ENCODE results near the gene TRMT61B. TPM values are rescaled to one million over a fixed set of nuclear protein-coding genes. Genes with fewer than 3 reads are reported as not detected.

TRMT61B gene
- total RNA-seq, 2 donors from 2014 or later: 19.9 to 22.4 TPM

- Mint-ChIP-seq H3K4me1 (peaks cover 30% of the 10 kb centered on the region), H3K27me3 (ENCODE audit: insufficient read depth) (peaks cover 2% of the 10 kb centered on the region), H3K27ac (peak within 1 kb of the TSS; percentile 90), H3K4me3 (peak within 1 kb of the TSS; percentile 90), H3K36me3 (ENCODE audit: low read depth) (no peaks in the 10 kb centered on the region), H3K9me3 (no peaks in the 10 kb centered on the region)
- no peak for TF ChIP-seq CTCF (conservative IDR thresholded peaks at IDR 0.05)
- H3K36me3 ChIP-seq (ENCODE audit: control insufficient read depth, insufficient read depth, low read length): no peaks in the 10 kb centered on the region
- peaks cover 33% of the 10 kb centered on the region for H3K27me3 ChIP-seq (ENCODE audit: control insufficient read depth, insufficient read depth, low read length, poor library complexity, severe bottlenecking)
- DNase-seq: peak; percentile 99
- peak within 1 kb of the TSS; percentile 97 for H3K4me3 ChIP-seq (ENCODE audit: low read length)
- H3K27ac ChIP-seq (ENCODE audit: low read depth, low read length): peak within 1 kb of the TSS; percentile 82
- no peaks in the 10 kb centered on the region for H3K9me3 ChIP-seq (ENCODE audit: control insufficient read depth, low read length)
- 0 to 1% methylated on average over 19 to 79 of the region's 79 CpGs for WGBS, 2 experiments (ENCODE audit: insufficient coverage in 1 of 2, insufficient read length in 1 of 2)
- H3K9ac ChIP-seq (ENCODE audit: extremely low read depth, low read length, poor library complexity, severe bottlenecking): peak within 1 kb of the TSS; percentile 89
- H3K4me1 ChIP-seq (ENCODE audit: control insufficient read depth, insufficient read depth, low read length): peaks cover 2% of the 10 kb centered on the region
These were observed 24.5 kb upstream of the TRMT61B start, which contains the start of gene WDR43 for GRCh38 chr2:28894470-28895188. WDR43 (plus strand) TSS chr2:28894667; CDS start chr2:28894699, 32 bp downstream.

GRCh38 chr2:28893488-28893887 lies 23.4 kb upstream of the TRMT61B start:
- H3K9me3 Mint-ChIP-seq: no peaks in the 10 kb centered on the region
- H3K36me3 Mint-ChIP-seq (ENCODE audit: low read depth): no peaks in the 10 kb centered on the region
- Histone ChIP-seq H3K27me3 (ENCODE audit: control insufficient read depth, insufficient read depth, low read length, poor library complexity, severe bottlenecking) (peaks cover 34% of the 10 kb centered on the region), H3K9ac (ENCODE audit: extremely low read depth, low read length, poor library complexity, severe bottlenecking) (no peak overlapping the region), H3K36me3 (ENCODE audit: control insufficient read depth, insufficient read depth, low read length) (no peaks in the 10 kb centered on the region), H3K4me3 (ENCODE audit: low read length) (no peak overlapping the region), H3K9me3 (ENCODE audit: control insufficient read depth, low read length) (no peaks in the 10 kb centered on the region), H3K4me1 (ENCODE audit: control insufficient read depth, insufficient read depth, low read length) (peaks cover 2% of the 10 kb centered on the region), H3K27ac (ENCODE audit: low read depth, low read length) (no peak overlapping the region)
- H3K27ac Mint-ChIP-seq: no peak overlapping the region
- peaks cover 7% of the 10 kb centered on the region for H3K27me3 Mint-ChIP-seq (ENCODE audit: insufficient read depth)
- 82 to 96% methylated on average over 11 to 20 of the region's 21 CpGs for whole genome bisulfite sequencing, 2 experiments (ENCODE audit: insufficient coverage in 1 of 2, insufficient read length in 1 of 2)
- DNase-seq: no peak
- TF ChIP-seq CTCF (conservative IDR thresholded peaks at IDR 0.05): no peak
- H3K4me3 Mint-ChIP-seq: peak overlapping the region; percentile 90
- H3K4me1 Mint-ChIP-seq: peaks cover 23% of the 10 kb centered on the region

DNA sequence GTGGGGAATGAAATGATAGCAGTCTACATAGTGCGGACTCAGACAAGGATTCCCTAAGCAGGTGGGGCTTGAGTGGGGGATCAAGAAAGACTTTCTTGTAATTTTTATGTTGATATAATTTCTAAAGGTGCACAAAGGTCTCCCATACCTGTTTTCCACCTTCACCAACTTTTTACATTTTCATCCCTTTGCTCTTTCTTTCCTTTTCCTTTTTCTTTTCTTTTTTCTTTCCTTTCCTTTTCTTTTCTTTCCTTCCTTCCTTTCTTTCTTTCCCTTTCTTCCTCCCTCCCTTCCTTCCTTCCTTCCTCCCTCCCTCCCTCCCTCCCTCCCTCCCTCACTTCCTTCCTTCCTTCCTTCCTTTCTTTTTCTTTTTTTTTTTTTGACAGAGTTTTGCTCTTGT lies 10.1 kb upstream of the TRMT61B start:
- H3K27me3 Mint-ChIP-seq (ENCODE audit: insufficient read depth): peaks cover 29% of the 10 kb centered on the region

More for the DNA sequence above, 10.1 kb upstream of the TRMT61B start:
- WGBS, 2 experiments (ENCODE audit: insufficient coverage in 1 of 2, insufficient read length in 1 of 2): 95% methylated on average over 1 of the region's 1 CpG; no CpG with 5 or more reads in 1 of the 2 experiments
- Histone ChIP-seq H3K4me1 (ENCODE audit: control insufficient read depth, insufficient read depth, low read length) (no peaks in the 10 kb centered on the region), H3K9ac (ENCODE audit: extremely low read depth, low read length, poor library complexity, severe bottlenecking) (no peak overlapping the region), H3K9me3 (ENCODE audit: control insufficient read depth, low read length) (no peaks in the 10 kb centered on the region), H3K27ac (ENCODE audit: low read depth, low read length) (no peak overlapping the region), H3K4me3 (ENCODE audit: low read length) (no peak overlapping the region), H3K27me3 (ENCODE audit: control insufficient read depth, insufficient read depth, low read length, poor library complexity, severe bottlenecking) (peaks cover 37% of the 10 kb centered on the region), H3K36me3 (ENCODE audit: control insufficient read depth, insufficient read depth, low read length) (no peaks in the 10 kb centered on the region)
- H3K27ac Mint-ChIP-seq: no peak overlapping the region
- no peak for TF ChIP-seq CTCF (conservative IDR thresholded peaks at IDR 0.05)
- no peak overlapping the region for H3K4me3 Mint-ChIP-seq
- no peaks in the 10 kb centered on the region for H3K4me1 Mint-ChIP-seq
- no peaks in the 10 kb centered on the region for H3K9me3 Mint-ChIP-seq
- no peaks in the 10 kb centered on the region for H3K36me3 Mint-ChIP-seq (ENCODE audit: low read depth)
- DNase-seq: no peak

All from endodermal cell (in vitro differentiated cells).